ENCODE results near the gene STK17B. TPM values are rescaled to one million over a fixed set of nuclear protein-coding genes. Genes with fewer than 3 reads are reported as not detected.
"Not testable (repeated sequence)": the region's sequence is repeated elsewhere in the genome, so short reads cannot be mapped to it uniquely, and the experiment has no call there.

Gene STK17B
- total RNA-seq, 1 experiment from 2014 or later, result 22.1 TPM

DNA sequence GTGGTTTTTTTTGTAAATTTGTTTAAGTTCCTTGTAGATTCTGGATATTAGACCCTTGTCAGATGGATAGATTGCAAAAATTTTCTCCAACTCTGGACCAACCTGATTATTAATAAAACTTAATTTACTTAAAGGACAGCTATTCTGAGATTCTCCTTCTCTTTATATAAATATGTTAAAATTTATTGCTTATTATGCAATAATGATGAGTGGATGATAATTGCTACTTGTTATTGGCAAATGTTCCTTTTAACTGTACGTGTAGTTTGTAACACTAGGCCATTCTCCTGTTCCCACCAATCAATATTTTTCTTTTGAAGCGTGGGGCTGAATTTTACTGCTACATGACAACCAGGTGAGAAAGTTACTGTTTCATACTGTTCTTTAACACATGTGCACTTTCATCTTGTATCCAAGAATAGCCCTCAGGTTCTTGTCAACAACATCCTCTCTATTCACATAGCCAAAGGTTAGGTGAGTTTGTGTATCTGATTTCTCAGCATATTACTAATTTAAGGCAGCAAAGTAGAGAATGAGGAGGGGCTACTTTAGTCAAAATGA, 16.6 kb upstream of the STK17B start:
- Histone ChIP-seq H3K9me3 (ENCODE audit: low read length) (no peaks in the 10 kb centered on the region), H3K79me2 (ENCODE audit: low read length) (no peaks in the 10 kb centered on the region), H3F3A (ENCODE audit: low read length, unreplicated experiment) (no peaks in the 10 kb centered on the region), H3K27me3 (ENCODE audit: low read length) (no peaks in the 10 kb centered on the region), H3K4me2 (ENCODE audit: low read length) (no peak overlapping the region), H3K36me3 (ENCODE audit: low read depth, low read length) (no peaks in the 10 kb centered on the region), H3K4me1 (ENCODE audit: insufficient read depth, low read length) (no peaks in the 10 kb centered on the region), H3K4me3 (ENCODE audit: low read length) (no peak overlapping the region), H3K9ac (ENCODE audit: low read length) (no peak overlapping the region), H3K27ac (ENCODE audit: low read length) (no peak overlapping the region), H3K9me2 (replicated peaks; ENCODE audit: low read length) (no peaks in the 10 kb centered on the region), H4K20me1 (ENCODE audit: low read length) (no peaks in the 10 kb centered on the region), H2AFZ (ENCODE audit: low read length) (no peak overlapping the region)
- BruUV-seq (replicated peaks), result no TSS peak
- no peak for ATAC-seq
- DNase-seq, result no peak
- intact Hi-C loops (cut with micrococcal nuclease), result no loop called here
- ChIA-PET CTCF (no interaction called here), POLR2A (ENCODE audit: unreplicated experiment) (interaction anchor here (0.5 kb wide), 1 partner anchor 12 kb away, joined by 3 read pairs; no protein-coding TSS in a partner anchor)
- TF ChIP-seq EZH2phosphoT487 (IDR thresholded peaks at IDR 0.05; ENCODE audit: borderline replicate concordance, low read length) (no peak), EZH2 (IDR thresholded peaks at IDR 0.05; ENCODE audit: low read length, unreplicated experiment) (no peak)
- TF ChIP-seq, protein P1, sequence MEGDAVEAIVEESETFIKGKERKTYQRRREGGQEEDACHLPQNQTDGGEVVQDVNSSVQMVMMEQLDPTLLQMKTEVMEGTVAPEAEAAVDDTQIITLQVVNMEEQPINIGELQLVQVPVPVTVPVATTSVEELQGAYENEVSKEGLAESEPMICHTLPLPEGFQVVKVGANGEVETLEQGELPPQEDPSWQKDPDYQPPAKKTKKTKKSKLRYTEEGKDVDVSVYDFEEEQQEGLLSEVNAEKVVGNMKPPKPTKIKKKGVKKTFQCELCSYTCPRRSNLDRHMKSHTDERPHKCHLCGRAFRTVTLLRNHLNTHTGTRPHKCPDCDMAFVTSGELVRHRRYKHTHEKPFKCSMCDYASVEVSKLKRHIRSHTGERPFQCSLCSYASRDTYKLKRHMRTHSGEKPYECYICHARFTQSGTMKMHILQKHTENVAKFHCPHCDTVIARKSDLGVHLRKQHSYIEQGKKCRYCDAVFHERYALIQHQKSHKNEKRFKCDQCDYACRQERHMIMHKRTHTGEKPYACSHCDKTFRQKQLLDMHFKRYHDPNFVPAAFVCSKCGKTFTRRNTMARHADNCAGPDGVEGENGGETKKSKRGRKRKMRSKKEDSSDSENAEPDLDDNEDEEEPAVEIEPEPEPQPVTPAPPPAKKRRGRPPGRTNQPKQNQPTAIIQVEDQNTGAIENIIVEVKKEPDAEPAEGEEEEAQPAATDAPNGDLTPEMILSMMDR (conservative IDR thresholded peaks at IDR 0.05; ENCODE audit: low read depth, low read length), result no peak

DNA sequence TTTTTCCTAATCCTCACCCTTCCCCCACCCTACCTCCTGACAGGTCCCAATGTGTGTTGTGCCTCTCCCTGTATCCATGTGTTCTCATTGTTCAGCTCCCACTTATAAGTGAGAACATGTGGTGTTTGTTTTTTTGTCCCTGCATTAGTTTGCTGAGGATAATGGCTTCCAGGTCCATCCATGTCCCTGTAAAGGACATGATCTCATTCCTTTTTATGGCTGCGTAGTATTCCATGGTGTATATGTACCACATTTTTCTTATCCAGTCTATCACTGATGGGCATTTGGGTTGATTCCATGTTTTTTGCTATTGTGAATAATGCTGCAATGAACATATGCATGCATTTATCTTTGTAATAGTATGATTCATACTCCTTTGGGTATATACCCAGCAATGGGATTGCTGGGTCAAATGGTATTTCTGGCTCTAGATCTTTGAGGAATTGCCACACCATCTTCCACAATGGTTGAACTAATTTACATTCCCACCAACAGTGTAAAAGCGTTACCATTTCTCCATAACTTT, 15.9 kb upstream of the STK17B start:
- H3K9ac ChIP-seq (ENCODE audit: low read length); H3F3A ChIP-seq (ENCODE audit: low read length, unreplicated experiment); H3K9me3 ChIP-seq (ENCODE audit: low read length); H3K36me3 ChIP-seq (ENCODE audit: low read depth, low read length); intact Hi-C loops (cut with micrococcal nuclease); H3K27ac ChIP-seq (ENCODE audit: low read length); H3K4me1 ChIP-seq (ENCODE audit: insufficient read depth, low read length); H3K9me2 ChIP-seq (replicated peaks; ENCODE audit: low read length); H3K27me3 ChIP-seq (ENCODE audit: low read length); DNase-seq; H4K20me1 ChIP-seq (ENCODE audit: low read length); BruUV-seq (replicated peaks); H3K4me3 ChIP-seq (ENCODE audit: low read length); H3K79me2 ChIP-seq (ENCODE audit: low read length); H3K4me2 ChIP-seq (ENCODE audit: low read length); CTCF ChIA-PET; H2AFZ ChIP-seq (ENCODE audit: low read length); ATAC-seq: not testable (repeated sequence)
- POLR2A ChIA-PET (ENCODE audit: unreplicated experiment), result interaction anchor here (0.5 kb wide), 1 partner anchor 11 kb away, joined by 3 read pairs; no protein-coding TSS in a partner anchor

DNA sequence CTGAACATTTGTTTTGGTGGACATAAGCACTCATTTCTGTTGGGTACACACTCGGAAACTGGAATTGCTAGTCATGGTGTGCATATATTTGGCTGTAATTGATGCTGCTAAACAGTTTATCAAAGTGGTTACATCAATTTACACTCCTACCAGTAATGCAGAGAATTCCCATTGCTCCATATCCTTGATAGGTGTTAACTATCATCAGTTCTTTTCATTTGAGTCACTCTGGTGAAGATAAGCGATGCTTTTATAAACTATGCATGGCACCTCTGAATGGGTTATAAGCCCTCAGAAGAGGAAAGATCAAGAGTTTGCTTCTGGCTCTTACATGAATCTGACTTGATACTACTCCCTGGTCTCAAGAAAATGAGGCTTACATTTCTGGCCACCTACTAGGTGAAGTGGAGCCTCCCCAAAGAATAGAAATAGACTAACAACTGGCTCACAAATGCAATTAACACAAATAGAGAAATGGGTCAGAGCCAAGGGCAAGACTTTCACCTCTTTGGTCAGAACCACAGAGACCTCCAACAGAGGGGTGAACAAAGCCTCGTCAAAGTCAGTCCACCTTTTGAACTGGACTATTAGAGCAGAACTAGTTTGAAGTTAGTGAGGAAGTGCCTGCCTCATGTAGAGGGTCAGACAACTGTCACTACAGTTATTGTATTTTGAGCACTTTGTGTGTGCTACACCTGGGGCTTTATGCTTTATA, 15.0 kb upstream of the STK17B start:
- DNase-seq (no peak), ATAC-seq (no peak)
- intact Hi-C loops (cut with micrococcal nuclease), result no loop called here
- no peaks in the 10 kb centered on the region for H3K9me2 ChIP-seq (replicated peaks; ENCODE audit: low read length)
- ChIA-PET CTCF (no interaction called here), POLR2A (ENCODE audit: unreplicated experiment) (no interaction called here)
- no peaks in the 10 kb centered on the region for H3F3A ChIP-seq (ENCODE audit: low read length, unreplicated experiment)
- H3K9ac ChIP-seq (ENCODE audit: low read length), result no peak overlapping the region
- no peaks in the 10 kb centered on the region for H3K79me2 ChIP-seq (ENCODE audit: low read length)
- no peaks in the 10 kb centered on the region for H4K20me1 ChIP-seq (ENCODE audit: low read length)
- H3K9me3 ChIP-seq (ENCODE audit: low read length), result no peaks in the 10 kb centered on the region
- no peaks in the 10 kb centered on the region for H3K4me1 ChIP-seq (ENCODE audit: insufficient read depth, low read length)
- H3K27ac ChIP-seq (ENCODE audit: low read length), result no peak overlapping the region
- H3K4me2 ChIP-seq (ENCODE audit: low read length), result no peak overlapping the region
- no peak overlapping the region for H2AFZ ChIP-seq (ENCODE audit: low read length)
- no peaks in the 10 kb centered on the region for H3K27me3 ChIP-seq (ENCODE audit: low read length)
- no peaks in the 10 kb centered on the region for H3K36me3 ChIP-seq (ENCODE audit: low read depth, low read length)
- H3K4me3 ChIP-seq (ENCODE audit: low read length), result no peak overlapping the region
- TF ChIP-seq, protein P1 (conservative IDR thresholded peaks at IDR 0.05; ENCODE audit: low read depth, low read length), result no peak
- TF ChIP-seq EZH2phosphoT487 (IDR thresholded peaks at IDR 0.05; ENCODE audit: borderline replicate concordance, low read length) (no peak), EZH2 (IDR thresholded peaks at IDR 0.05; ENCODE audit: low read length, unreplicated experiment) (no peak)
- BruUV-seq (replicated peaks), result no TSS peak
